H1 (cell line): ENCODE results near the gene RING1. TPM values are rescaled to one million over a fixed set of nuclear protein-coding genes. Genes with fewer than 3 reads are reported as not detected.

Source experiments
- ASH2L ChIP-seq: fragments of 200-600, 300-600 bp; sonication (generic); IDR thresholded peaks from one replicate; pipeline ENCODE4 v1.7.1; 2017; ENCODE audit warnings: low read length
- BCL11A ChIP-seq, 2 experiments: IDR thresholded peaks; one replicate each; pipeline ENCODE4 v1.6.1; 2011; ENCODE audit warnings: low read depth in 2 of 2, low read length in 2 of 2, mild to moderate bottlenecking in 2 of 2
- CEBPB ChIP-seq: IDR thresholded peaks from 2 replicates; pipeline ENCODE4 v1.6.1; 2012; ENCODE audit warnings: low read depth, low read length
- CHD2 ChIP-seq: IDR thresholded peaks from 2 replicates; pipeline ENCODE4 v1.6.1; 2012; ENCODE audit warnings: low read length, improper control_type of control experiment
- CREB1 ChIP-seq: IDR thresholded peaks from 2 replicates; pipeline ENCODE4 v1.6.1; 2012; ENCODE audit warnings: inconsistent platforms
- CTCF ChIP-seq, 3 experiments: IDR thresholded peaks; 1 replicate in 2 of 3; 2 replicates in 1 of 3; pipeline versions ENCODE4 v1.5.1 to v1.6.1; 2011; ENCODE audit warnings: low read length in 3 of 3, mild to moderate bottlenecking in 3 of 3, inconsistent platforms in 2 of 3, low read depth in 1 of 3, moderate library complexity in 1 of 3; ENCODE audit not compliant: insufficient read depth in 1 of 3; ENCODE audit errors: control extremely low read depth in 1 of 3
- FOSL1 ChIP-seq: IDR thresholded peaks from 2 replicates; pipeline ENCODE4 v1.6.1; 2011; ENCODE audit warnings: mild to moderate bottlenecking, low read depth, low read length, moderate library complexity; ENCODE audit not compliant: insufficient read depth
- GABPA ChIP-seq: IDR thresholded peaks from 2 replicates; pipeline ENCODE4 v1.6.1; 2011; ENCODE audit warnings: mild to moderate bottlenecking, low read length, moderate library complexity, borderline replicate concordance; ENCODE audit not compliant: insufficient read depth
- NRF1 ChIP-seq: IDR thresholded peaks from 2 replicates; pipeline ENCODE4 v1.6.1; 2011; ENCODE audit warnings: mild to moderate bottlenecking, low read depth, low read length, improper control_type of control experiment
- POU5F1 ChIP-seq: IDR thresholded peaks from 2 replicates; pipeline ENCODE4 v1.6.1; 2011; ENCODE audit warnings: low read depth, mild to moderate bottlenecking, low read length, moderate library complexity
- RFX5 ChIP-seq: IDR thresholded peaks from 2 replicates; pipeline ENCODE4 v1.6.1; 2011; ENCODE audit warnings: low read depth, low read length, improper control_type of control experiment, borderline replicate concordance
- RNF2 ChIP-seq: fragments of 200-900, 300-1000 bp; sonication (generic); IDR thresholded peaks from 2 replicates; pipeline ENCODE4 v1.7.1; 2016; ENCODE audit warnings: borderline replicate concordance, low read depth, mild to moderate bottlenecking, antibody characterized with exemption, low read length; ENCODE audit not compliant: poor library complexity, severe bottlenecking; ENCODE audit errors: missing control alignments
- SAP30 ChIP-seq: fragments of 300-600 bp; sonication (generic); IDR thresholded peaks from 2 replicates; pipeline ENCODE4 v1.7.1; 2012; ENCODE audit warnings: low read length, moderate library complexity, mild to moderate bottlenecking, inconsistent platforms; ENCODE audit not compliant: insufficient read depth, insufficient replicate concordance
- SIRT6 ChIP-seq: IDR thresholded peaks from one replicate; pipeline ENCODE4 v1.7.1; 2012; ENCODE audit warnings: low read length, inconsistent platforms
- SIX5 ChIP-seq: IDR thresholded peaks from 2 replicates; pipeline ENCODE4 v1.6.1; 2011; ENCODE audit warnings: mild to moderate bottlenecking, low read depth, low read length
- SP2 ChIP-seq: IDR thresholded peaks from 2 replicates; pipeline ENCODE4 v1.6.1; 2012; ENCODE audit warnings: mild to moderate bottlenecking, low read length, inconsistent platforms
- SP4 ChIP-seq: IDR thresholded peaks from 2 replicates; pipeline ENCODE4 v1.6.1; 2012; ENCODE audit warnings: low read length, inconsistent platforms
- SRF ChIP-seq: IDR thresholded peaks from 2 replicates; pipeline ENCODE4 v1.6.1; 2011; ENCODE audit warnings: mild to moderate bottlenecking, low read depth, low read length, moderate library complexity
- TAF1 ChIP-seq: IDR thresholded peaks from 2 replicates; pipeline ENCODE4 v1.6.1; 2011; ENCODE audit warnings: mild to moderate bottlenecking, low read depth, low read length
- USF2 ChIP-seq: IDR thresholded peaks from 2 replicates; pipeline ENCODE4 v1.6.1; 2011; ENCODE audit warnings: low read length, improper control_type of control experiment
- YY1 ChIP-seq: IDR thresholded peaks from 2 replicates; pipeline ENCODE4 v1.6.1; 2011; ENCODE audit warnings: low read depth, mild to moderate bottlenecking, low read length
- polyA plus RNA-seq, 7 experiments: library from polyadenylated mRNA; depleted of rRNA in 3 of 7; stranded (reverse) in 5 of 7; unstranded in 2 of 7; fragments of >200 nt in 5 of 7; fragments of 200-250 nt in 2 of 7; gene quantifications; 1 replicate in 5 of 7; 2 replicates in 1 of 7; 4 replicates in 1 of 7; pipeline versions ENCODE4 v1.2.1 to v1.2.3, GENCODE V29; 2011 to 2013; ENCODE audit warnings: missing spikeins in 2 of 7, mixed read lengths in 2 of 7
- total RNA-seq: library from RNA; stranded (reverse); fragmentation: NEBNext Ultra II Directional; extraction: Animal tissue kit (Norgen Biotek cat#: 25700); gene quantifications from 2 replicates; pipeline ENCODE4 v1.2.1, GENCODE V29; 2021

The RING1 gene
- total and polyA plus RNA-seq, 2 of the 8 experiments (the other 6 are each of a cell fraction or from before 2014, with no cell fraction given) = 16.4 to 26.0 TPM

GRCh38 chr6:33213166-33213988, 5.1 kb downstream of the RING1 start (continued):
- TF ChIP-seq FOSL1 (no peak), RNF2 (peak; percentile 57), CHD2 (no peak), YY1 (0 out of 2 replicates have a peak, but pooled peaks have one; percentile 9), TAF1 (no peak), SP4 (no peak), SAP30 (no peak), POU5F1 (no peak), CTCF (IDR thresholded peaks at IDR 0.05; ENCODE audit: control extremely low read depth in 1 of 3, insufficient read depth in 1 of 3, low read depth in 1 of 3, low read length in 3 of 3) (no peak), CREB1 (no peak), GABPA (no peak), SRF (no peak; the same call in 1 of the 2 replicates), RFX5 (no peak), SP2 (no peak), NRF1 (no peak), SIRT6 (no peak), USF2 (no peak), BCL11A (IDR thresholded peaks at IDR 0.05; ENCODE audit: low read depth in 2 of 2, low read length in 2 of 2) (no peak), ASH2L (peak; percentile 60), SIX5 (no peak), CEBPB (no peak)
